ENCODE results near the gene TAOK1. TPM values are rescaled to one million over a fixed set of nuclear protein-coding genes. Genes with fewer than 3 reads are reported as not detected.

The TAOK1 gene
- total RNA-seq, 1 experiment from 2014 or later, result 87.1 TPM

DNA sequence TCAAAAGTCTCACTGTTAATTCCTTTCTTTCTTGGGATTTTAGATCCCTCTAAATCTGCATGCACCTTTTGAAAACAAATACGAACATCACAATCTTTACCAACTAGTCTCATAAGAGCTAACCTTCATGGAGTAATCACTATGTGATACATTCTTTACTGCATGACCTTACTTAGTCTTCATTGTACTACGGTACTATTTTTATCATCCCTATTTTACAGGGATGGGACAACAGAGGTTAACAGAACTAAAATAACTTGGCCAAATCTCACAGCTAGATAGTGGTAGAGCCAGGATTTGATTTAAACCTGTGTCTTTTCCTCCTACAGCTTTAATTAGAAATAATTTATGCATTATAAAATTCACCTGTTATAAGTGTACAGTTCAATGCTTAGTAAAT, 32.9 kb upstream of the TAOK1 start (continued):
- TF ChIP-seq, protein P1, sequence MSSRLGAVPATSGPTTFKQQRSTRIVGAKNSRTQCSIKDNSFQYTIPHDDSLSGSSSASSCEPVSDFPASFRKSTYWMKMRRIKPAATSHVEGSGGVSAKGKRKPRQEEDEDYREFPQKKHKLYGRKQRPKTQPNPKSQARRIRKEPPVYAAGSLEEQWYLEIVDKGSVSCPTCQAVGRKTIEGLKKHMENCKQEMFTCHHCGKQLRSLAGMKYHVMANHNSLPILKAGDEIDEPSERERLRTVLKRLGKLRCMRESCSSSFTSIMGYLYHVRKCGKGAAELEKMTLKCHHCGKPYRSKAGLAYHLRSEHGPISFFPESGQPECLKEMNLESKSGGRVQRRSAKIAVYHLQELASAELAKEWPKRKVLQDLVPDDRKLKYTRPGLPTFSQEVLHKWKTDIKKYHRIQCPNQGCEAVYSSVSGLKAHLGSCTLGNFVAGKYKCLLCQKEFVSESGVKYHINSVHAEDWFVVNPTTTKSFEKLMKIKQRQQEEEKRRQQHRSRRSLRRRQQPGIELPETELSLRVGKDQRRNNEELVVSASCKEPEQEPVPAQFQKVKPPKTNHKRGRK (CRISPR knock-in tag; IDR thresholded peaks at IDR 0.05; ENCODE audit: borderline replicate concordance), result no peak
- TF ChIP-seq ZNF263 (CRISPR knock-in tag; IDR thresholded peaks at IDR 0.05; ENCODE audit: low read depth) (no peak), FOXP1 (CRISPR knock-in tag; IDR thresholded peaks at IDR 0.05; ENCODE audit: borderline replicate concordance) (no peak), ZNF671 (CRISPR knock-in tag; IDR thresholded peaks at IDR 0.05) (no peak), EMX1 (CRISPR knock-in tag; IDR thresholded peaks at IDR 0.05) (no peak), GABPB1 (CRISPR knock-in tag; IDR thresholded peaks at IDR 0.05) (no peak)

GRCh38 chr17:29357821-29358232, 32.3 kb upstream of the TAOK1 start:
- Mint-ChIP-seq H3K4me3 (no peak overlapping the region), H3K9me3 (0 out of 2 replicates have a peak, but pooled peaks cover 3% of the 10 kb centered on the region), H3K27ac (no peak overlapping the region), H3K36me3 (no peaks in the 10 kb centered on the region), H3K27me3 (ENCODE audit: low read depth) (no peaks in the 10 kb centered on the region), H3K4me1 (no peaks in the 10 kb centered on the region)
- TF ChIP-seq NR2C2 (CRISPR knock-in tag; IDR thresholded peaks at IDR 0.05) (no peak), USF2 (CRISPR knock-in tag; IDR thresholded peaks at IDR 0.05) (no peak), SMAD3 (CRISPR knock-in tag; IDR thresholded peaks at IDR 0.05; ENCODE audit: borderline replicate concordance) (no peak), ZNF232 (CRISPR knock-in tag; IDR thresholded peaks at IDR 0.05) (no peak), JUN (CRISPR knock-in tag; IDR thresholded peaks at IDR 0.05) (no peak), TCF7 (CRISPR knock-in tag; IDR thresholded peaks at IDR 0.05; ENCODE audit: low read depth) (no peak), ZNF219 (CRISPR knock-in tag; IDR thresholded peaks at IDR 0.05; ENCODE audit: borderline replicate concordance) (no peak), FOXJ3 (CRISPR knock-in tag; IDR thresholded peaks at IDR 0.05; ENCODE audit: borderline replicate concordance) (no peak), CBFB (CRISPR knock-in tag; IDR thresholded peaks at IDR 0.05; ENCODE audit: low read depth) (no peak), ZBTB21 (CRISPR knock-in tag; IDR thresholded peaks at IDR 0.05; ENCODE audit: borderline replicate concordance) (no peak), GRHL2 (CRISPR knock-in tag; IDR thresholded peaks at IDR 0.05; ENCODE audit: insufficient replicate concordance, severe bottlenecking) (no peak), PRRX2 (CRISPR knock-in tag; IDR thresholded peaks at IDR 0.05) (no peak)
- TF ChIP-seq, protein P2, sequence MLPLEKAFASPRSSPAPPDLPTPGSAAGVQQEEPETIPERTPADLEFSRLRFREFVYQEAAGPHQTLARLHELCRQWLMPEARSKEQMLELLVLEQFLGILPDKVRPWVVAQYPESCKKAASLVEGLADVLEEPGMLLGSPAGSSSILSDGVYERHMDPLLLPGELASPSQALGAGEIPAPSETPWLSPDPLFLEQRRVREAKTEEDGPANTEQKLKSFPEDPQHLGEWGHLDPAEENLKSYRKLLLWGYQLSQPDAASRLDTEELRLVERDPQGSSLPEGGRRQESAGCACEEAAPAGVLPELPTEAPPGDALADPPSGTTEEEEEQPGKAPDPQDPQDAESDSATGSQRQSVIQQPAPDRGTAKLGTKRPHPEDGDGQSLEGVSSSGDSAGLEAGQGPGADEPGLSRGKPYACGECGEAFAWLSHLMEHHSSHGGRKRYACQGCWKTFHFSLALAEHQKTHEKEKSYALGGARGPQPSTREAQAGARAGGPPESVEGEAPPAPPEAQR (CRISPR knock-in tag; IDR thresholded peaks at IDR 0.05), result no peak
- TF ChIP-seq, protein P3, sequence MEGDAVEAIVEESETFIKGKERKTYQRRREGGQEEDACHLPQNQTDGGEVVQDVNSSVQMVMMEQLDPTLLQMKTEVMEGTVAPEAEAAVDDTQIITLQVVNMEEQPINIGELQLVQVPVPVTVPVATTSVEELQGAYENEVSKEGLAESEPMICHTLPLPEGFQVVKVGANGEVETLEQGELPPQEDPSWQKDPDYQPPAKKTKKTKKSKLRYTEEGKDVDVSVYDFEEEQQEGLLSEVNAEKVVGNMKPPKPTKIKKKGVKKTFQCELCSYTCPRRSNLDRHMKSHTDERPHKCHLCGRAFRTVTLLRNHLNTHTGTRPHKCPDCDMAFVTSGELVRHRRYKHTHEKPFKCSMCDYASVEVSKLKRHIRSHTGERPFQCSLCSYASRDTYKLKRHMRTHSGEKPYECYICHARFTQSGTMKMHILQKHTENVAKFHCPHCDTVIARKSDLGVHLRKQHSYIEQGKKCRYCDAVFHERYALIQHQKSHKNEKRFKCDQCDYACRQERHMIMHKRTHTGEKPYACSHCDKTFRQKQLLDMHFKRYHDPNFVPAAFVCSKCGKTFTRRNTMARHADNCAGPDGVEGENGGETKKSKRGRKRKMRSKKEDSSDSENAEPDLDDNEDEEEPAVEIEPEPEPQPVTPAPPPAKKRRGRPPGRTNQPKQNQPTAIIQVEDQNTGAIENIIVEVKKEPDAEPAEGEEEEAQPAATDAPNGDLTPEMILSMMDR (IDR thresholded peaks at IDR 0.05), result no peak
- TF ChIP-seq, protein P4, sequence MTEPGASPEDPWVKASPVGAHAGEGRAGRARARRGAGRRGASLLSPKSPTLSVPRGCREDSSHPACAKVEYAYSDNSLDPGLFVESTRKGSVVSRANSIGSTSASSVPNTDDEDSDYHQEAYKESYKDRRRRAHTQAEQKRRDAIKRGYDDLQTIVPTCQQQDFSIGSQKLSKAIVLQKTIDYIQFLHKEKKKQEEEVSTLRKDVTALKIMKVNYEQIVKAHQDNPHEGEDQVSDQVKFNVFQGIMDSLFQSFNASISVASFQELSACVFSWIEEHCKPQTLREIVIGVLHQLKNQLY (CRISPR knock-in tag; IDR thresholded peaks at IDR 0.05), result no peak
- TF ChIP-seq, protein P5, sequence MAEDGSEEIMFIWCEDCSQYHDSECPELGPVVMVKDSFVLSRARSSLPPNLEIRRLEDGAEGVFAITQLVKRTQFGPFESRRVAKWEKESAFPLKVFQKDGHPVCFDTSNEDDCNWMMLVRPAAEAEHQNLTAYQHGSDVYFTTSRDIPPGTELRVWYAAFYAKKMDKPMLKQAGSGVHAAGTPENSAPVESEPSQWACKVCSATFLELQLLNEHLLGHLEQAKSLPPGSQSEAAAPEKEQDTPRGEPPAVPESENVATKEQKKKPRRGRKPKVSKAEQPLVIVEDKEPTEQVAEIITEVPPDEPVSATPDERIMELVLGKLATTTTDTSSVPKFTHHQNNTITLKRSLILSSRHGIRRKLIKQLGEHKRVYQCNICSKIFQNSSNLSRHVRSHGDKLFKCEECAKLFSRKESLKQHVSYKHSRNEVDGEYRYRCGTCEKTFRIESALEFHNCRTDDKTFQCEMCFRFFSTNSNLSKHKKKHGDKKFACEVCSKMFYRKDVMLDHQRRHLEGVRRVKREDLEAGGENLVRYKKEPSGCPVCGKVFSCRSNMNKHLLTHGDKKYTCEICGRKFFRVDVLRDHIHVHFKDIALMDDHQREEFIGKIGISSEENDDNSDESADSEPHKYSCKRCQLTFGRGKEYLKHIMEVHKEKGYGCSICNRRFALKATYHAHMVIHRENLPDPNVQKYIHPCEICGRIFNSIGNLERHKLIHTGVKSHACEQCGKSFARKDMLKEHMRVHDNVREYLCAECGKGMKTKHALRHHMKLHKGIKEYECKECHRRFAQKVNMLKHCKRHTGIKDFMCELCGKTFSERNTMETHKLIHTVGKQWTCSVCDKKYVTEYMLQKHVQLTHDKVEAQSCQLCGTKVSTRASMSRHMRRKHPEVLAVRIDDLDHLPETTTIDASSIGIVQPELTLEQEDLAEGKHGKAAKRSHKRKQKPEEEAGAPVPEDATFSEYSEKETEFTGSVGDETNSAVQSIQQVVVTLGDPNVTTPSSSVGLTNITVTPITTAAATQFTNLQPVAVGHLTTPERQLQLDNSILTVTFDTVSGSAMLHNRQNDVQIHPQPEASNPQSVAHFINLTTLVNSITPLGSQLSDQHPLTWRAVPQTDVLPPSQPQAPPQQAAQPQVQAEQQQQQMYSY (CRISPR knock-in tag; IDR thresholded peaks at IDR 0.05), result no peak
- ATAC-seq (no peak), DNase-seq (ENCODE audit: low spot score) (no peak)
- POLR2A ChIA-PET, result interaction anchor here (0.5 kb wide), 1 partner anchor 196 kb away, joined by 4 read pairs; no protein-coding TSS in a partner anchor
- CTCF ChIA-PET, result interaction anchor here (1.3 kb wide), 1 partner anchor 13 kb away, joined by 3 read pairs; no protein-coding TSS in a partner anchor
